HepG2 (cell line): ENCODE results near the gene SNAP47.

ENCODE experiments used
- ATF7 ChIP-seq, 2 experiments: fragments of 450-650 bp in 1 of 2; sonication (generic) in 1 of 2; formaldehyde crosslinking in 1 of 2; IDR thresholded peaks; 2 replicates each; pipeline versions ENCODE4 v1.4.0 to v1.6.1; 2016 to 2020; ENCODE audit warnings: antibody characterized with exemption in 1 of 2, mild to moderate bottlenecking in 1 of 2, missing genetic modification reagents in 1 of 2
- ZNF274 ChIP-seq: sonication (generic); formaldehyde crosslinking; IDR thresholded peaks from 2 replicates; pipeline ENCODE4 v1.5.1; 2020; ENCODE audit warnings: mild to moderate bottlenecking, missing genetic modification reagents
- TF ChIP-seq, protein P1 (sequence below), 2 experiments: sonication (generic) in 1 of 2; formaldehyde crosslinking in 1 of 2; IDR thresholded peaks; 2 replicates each; pipeline versions ENCODE4 v1.5.1 to v1.6.1; 2011 to 2020; ENCODE audit warnings: borderline replicate concordance in 1 of 2, low read depth in 1 of 2, low read length in 1 of 2, mild to moderate bottlenecking in 1 of 2, missing genetic modification reagents in 1 of 2, moderate library complexity in 1 of 2

- TF ChIP-seq ATF7 (IDR thresholded peaks at IDR 0.05) (no peak), ATF7 (CRISPR knock-in tag; IDR thresholded peaks at IDR 0.05) (no peak), ZNF274 (CRISPR knock-in tag) (no peak)
- TF ChIP-seq, protein P1, sequence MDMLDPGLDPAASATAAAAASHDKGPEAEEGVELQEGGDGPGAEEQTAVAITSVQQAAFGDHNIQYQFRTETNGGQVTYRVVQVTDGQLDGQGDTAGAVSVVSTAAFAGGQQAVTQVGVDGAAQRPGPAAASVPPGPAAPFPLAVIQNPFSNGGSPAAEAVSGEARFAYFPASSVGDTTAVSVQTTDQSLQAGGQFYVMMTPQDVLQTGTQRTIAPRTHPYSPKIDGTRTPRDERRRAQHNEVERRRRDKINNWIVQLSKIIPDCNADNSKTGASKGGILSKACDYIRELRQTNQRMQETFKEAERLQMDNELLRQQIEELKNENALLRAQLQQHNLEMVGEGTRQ (IDR thresholded peaks at IDR 0.05; ENCODE audit: low read depth, low read length) = no peak
- TF ChIP-seq, protein P1 (CRISPR knock-in tag; IDR thresholded peaks at IDR 0.05; ENCODE audit: borderline replicate concordance) = no peak
Observed at GRCh38 chr1:227779021-227779441, 43.8 kb downstream of the SNAP47 start.
